MM.1S (cell line): Measurements from ENCODE around the gene USP38.

Experiments used
- EZH2 ChIP-seq: fragments of 300-600 bp; sonication (generic); optimal IDR thresholded peaks from 2 replicates; pipeline ENCODE3; 2017; ENCODE audit warnings: low read depth, mild to moderate bottlenecking, antibody characterized with exemption, low read length, mixed read lengths
- TF ChIP-seq, protein P1 (sequence below): fragments of 300-600 bp; sonication (generic); IDR thresholded peaks from 2 replicates; pipeline ENCODE4 v1.5.1; 2016; ENCODE audit warnings: antibody characterized with exemption, low read length, mixed read lengths

DNA sequence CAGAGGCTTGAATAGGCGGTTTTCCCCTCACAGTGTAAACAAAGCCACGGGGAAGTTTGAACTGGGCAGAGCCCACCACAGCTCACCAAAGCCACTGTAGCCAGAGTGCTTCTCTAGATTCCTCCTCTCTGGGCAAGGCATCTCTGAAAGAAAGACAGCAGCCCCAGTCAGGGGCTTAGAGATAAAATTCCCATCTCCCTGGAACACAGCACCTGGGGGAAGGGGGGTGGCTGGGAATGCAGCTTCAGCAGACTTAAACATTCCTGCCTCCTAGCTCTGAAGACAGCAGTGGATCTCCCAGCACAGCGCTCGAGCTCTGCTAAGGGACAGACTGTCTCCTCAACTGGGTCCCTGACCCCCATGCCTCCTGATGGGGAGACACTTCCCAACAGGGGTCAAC lies 44.0 kb upstream of the USP38 start:
- no peak for TF ChIP-seq EZH2
- TF ChIP-seq, protein P1, sequence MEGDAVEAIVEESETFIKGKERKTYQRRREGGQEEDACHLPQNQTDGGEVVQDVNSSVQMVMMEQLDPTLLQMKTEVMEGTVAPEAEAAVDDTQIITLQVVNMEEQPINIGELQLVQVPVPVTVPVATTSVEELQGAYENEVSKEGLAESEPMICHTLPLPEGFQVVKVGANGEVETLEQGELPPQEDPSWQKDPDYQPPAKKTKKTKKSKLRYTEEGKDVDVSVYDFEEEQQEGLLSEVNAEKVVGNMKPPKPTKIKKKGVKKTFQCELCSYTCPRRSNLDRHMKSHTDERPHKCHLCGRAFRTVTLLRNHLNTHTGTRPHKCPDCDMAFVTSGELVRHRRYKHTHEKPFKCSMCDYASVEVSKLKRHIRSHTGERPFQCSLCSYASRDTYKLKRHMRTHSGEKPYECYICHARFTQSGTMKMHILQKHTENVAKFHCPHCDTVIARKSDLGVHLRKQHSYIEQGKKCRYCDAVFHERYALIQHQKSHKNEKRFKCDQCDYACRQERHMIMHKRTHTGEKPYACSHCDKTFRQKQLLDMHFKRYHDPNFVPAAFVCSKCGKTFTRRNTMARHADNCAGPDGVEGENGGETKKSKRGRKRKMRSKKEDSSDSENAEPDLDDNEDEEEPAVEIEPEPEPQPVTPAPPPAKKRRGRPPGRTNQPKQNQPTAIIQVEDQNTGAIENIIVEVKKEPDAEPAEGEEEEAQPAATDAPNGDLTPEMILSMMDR = no peak
